RWPE1 (cell line): ENCODE measurements around the gene PCDHGA1.

ENCODE experiments used
- CTCF ChIA-PET: fragments of 350-600 bp; sonication (Branson Sonifier 250); formaldehyde crosslinking; extraction: SDS; loops from one replicate; lab custom pipeline; 2021; lab: Yijun Ruan, JAX
- POLR2A ChIA-PET: fragments of 400-600 bp; formaldehyde crosslinking; extraction: SDS; loops from one replicate; lab custom pipeline; 2020; ENCODE audit warnings: antibody characterized with exemption; ENCODE audit not compliant: low non-redundant PET; lab: Yijun Ruan, JAX
- DNase-seq: peaks from one replicate; pipeline ENCODE4 v3.0.0; 2012; ENCODE audit warnings: low spot score
- H3K27ac ChIP-seq: fragments of 450-650 bp; 2 replicates; pipeline ENCODE4 v1.5.1; 2017
- TF ChIP-seq, protein P1 (sequence below): fragments of 450-650 bp; conservative IDR thresholded peaks from 2 replicates; pipeline ENCODE4 v1.5.1; 2017; ENCODE audit warnings: low read depth, mild to moderate bottlenecking

PCDHGA1 gene

DNA sequence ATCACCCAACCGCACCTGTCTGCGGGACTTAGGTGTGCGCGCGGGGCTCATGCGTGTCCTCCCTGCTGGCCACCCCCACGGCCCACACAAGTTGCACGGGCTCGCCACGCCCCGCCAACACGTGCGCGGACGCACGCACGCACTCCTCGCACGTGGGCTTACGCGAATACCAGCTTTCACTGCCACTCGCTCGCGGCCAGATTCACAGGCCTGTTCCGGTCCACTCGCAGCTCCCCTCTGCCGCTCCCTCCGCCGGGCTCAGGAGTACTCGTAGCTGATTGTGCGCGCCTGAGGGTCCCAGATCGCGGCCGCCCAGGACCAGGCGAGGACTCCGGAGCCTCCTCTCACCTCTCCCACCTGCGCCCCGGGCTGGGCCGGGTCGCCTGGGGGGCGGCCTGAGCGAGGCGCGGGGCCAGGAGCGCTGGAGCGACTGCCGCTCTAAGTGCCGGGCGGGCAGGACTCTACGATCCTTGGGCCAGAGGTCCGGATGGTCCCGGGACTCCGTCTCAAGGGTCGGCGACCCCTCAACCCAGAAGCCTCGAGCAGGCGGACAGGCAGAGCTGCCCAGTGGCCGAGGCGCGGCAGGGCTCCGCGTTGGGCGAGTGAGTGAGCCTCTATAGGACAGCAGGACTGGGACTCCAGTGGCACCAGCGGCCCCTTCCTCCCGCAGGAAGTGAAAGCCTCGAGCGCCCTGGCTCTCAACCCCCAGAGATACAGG, 162.0 kb downstream of the PCDHGA1 start:
- no peak for DNase-seq
- H3K27ac ChIP-seq: no peak overlapping the region; the same call in 1 of the 2 replicates
- TF ChIP-seq, protein P1, sequence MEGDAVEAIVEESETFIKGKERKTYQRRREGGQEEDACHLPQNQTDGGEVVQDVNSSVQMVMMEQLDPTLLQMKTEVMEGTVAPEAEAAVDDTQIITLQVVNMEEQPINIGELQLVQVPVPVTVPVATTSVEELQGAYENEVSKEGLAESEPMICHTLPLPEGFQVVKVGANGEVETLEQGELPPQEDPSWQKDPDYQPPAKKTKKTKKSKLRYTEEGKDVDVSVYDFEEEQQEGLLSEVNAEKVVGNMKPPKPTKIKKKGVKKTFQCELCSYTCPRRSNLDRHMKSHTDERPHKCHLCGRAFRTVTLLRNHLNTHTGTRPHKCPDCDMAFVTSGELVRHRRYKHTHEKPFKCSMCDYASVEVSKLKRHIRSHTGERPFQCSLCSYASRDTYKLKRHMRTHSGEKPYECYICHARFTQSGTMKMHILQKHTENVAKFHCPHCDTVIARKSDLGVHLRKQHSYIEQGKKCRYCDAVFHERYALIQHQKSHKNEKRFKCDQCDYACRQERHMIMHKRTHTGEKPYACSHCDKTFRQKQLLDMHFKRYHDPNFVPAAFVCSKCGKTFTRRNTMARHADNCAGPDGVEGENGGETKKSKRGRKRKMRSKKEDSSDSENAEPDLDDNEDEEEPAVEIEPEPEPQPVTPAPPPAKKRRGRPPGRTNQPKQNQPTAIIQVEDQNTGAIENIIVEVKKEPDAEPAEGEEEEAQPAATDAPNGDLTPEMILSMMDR: no peak
- ChIA-PET CTCF (interaction anchor here (0.5 kb wide), 1 partner anchor 381 kb away, joined by 5 read pairs; no protein-coding TSS in a partner anchor), POLR2A (no interaction called here)

DNA sequence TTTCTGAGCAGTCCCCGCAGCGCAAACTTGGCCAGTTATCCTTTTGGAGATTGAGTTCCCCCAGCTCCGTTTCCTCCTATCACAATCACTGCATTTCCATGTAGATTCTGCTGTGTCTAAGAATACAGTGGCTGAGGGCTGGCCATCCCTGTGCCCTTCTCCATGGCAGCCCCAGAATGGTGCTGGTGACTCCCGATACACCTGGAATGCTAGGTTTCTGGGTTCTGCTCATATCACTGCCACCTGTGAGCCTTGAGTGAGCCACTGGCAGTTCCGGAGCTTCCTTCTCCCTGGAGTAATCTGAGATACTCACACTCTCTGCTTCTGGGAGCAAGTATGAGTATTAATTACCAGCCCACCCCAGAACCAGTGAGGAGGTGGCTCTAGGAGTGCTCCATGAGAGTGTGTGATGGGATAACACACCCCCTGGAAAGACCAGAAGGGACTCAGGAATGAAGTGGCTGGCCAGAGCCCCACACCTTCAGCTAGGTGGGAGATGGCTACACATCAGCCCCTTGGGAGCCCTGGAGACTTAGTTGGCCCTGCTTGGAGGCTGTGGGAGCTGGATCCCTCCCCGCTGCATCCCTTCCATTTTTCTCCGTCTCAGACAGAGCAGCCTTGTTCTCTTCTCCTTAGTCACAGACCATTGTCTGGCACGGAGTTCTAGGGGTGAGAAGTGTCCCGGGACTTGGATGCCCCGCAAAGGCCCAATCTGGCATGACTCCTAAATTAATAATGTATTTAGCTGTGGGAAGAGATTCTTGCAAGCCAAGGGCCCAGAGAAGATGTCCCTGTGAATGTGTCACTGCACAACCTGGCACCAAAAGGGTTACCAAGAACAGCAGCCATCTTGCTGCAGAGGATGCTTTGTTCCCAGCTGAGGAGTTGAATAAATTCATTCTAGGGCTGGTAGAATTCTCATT, 163.4 kb downstream of the PCDHGA1 start:
- POLR2A ChIA-PET: no interaction called here
- no peak for DNase-seq
- CTCF ChIA-PET: interaction anchor here (0.6 kb wide), 2 partner anchors 19 to 1739 kb away, joined by 3 to 4 read pairs; no protein-coding TSS in a partner anchor
- TF ChIP-seq, protein P1: no peak
- 0 out of 2 replicates have a peak overlapping the region, but pooled peaks have one; percentile 7 for H3K27ac ChIP-seq

DNA sequence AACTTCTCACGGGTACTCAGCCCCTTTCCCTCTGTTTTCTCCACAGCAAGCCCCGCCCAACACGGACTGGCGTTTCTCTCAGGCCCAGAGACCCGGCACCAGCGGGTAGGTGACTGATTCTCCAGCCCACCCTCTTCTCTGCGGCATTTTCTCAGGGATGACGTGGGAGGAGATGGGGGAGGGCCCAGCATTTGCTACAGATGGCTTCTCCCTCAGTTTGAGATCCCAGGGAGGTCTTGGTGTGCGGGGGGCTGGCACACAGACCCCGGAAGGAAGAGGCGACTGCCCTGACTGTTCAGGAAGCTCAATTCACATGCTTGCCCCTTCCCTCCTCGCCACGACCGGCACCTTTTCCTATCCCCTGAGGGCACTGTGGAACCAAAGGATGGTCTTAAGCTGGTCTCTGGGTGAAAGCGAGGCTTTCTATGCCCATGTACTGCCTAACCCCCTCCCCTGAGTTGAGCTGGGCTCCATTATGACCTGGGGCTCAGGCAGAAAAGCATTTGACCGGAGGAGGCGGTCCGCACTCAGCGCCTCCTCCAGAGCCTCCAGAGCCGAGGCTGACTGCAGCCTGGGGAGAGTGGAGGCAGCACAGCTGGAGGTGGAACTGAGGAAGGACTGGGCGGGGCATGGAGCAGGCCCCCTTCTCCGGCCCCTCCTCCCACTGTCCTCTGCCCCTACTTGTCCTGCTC, 164.6 kb downstream of the PCDHGA1 start:
- TF ChIP-seq, protein P1: no peak
- CTCF ChIA-PET: interaction anchor here (0.6 kb wide), 1 partner anchor 18 kb away, joined by 3 read pairs; no protein-coding TSS in a partner anchor
- DNase-seq: no peak
- POLR2A ChIA-PET: no interaction called here
- H3K27ac ChIP-seq: peak overlapping the region; percentile 4; the same call in 1 of the 2 replicates

- no peak for DNase-seq
- CTCF ChIA-PET: no interaction called here
- 0 out of 2 replicates have a peak overlapping the region, but pooled peaks have one; percentile 4 for H3K27ac ChIP-seq
- POLR2A ChIA-PET: no interaction called here
- TF ChIP-seq, protein P1: no peak
These were observed 165.1 kb downstream of the PCDHGA1 start for GRCh38 chr5:141495453-141495811.

- TF ChIP-seq, protein P1: no peak
- POLR2A ChIA-PET: no interaction called here
- CTCF ChIA-PET: interaction anchor here (1.1 kb wide), 1 partner anchor 304 kb away, joined by 3 read pairs; the partner anchor contains the start of gene PCDHB10
These were observed 165.7 kb downstream of the PCDHGA1 start for GRCh38 chr5:141496038-141496437.

More at GRCh38 chr5:141496038-141496437, 165.7 kb downstream of the PCDHGA1 start:
- peak overlapping the region; percentile 6; the same call in 1 of the 2 replicates for H3K27ac ChIP-seq
- no peak for DNase-seq
